Loucy (cell line): ENCODE results near the gene ATF5.
A peak's percentile ranks its signal among the peaks of the same experiment; 100 is the strongest.

Experiments used
- EZH2phosphoT487 ChIP-seq: fragments of 200-600 bp; IDR thresholded peaks from 2 replicates; pipeline ENCODE4 v1.6.1; 2018; ENCODE audit warnings: antibody characterized with exemption, mild to moderate bottlenecking, moderate library complexity, borderline replicate concordance
- TF ChIP-seq, protein P1 (sequence below): fragments of 200-600 bp; sonication (generic); conservative IDR thresholded peaks from 2 replicates; pipeline ENCODE4 v1.5.1; 2014; ENCODE audit warnings: mild to moderate bottlenecking, antibody characterized with exemption, low read length

DNA sequence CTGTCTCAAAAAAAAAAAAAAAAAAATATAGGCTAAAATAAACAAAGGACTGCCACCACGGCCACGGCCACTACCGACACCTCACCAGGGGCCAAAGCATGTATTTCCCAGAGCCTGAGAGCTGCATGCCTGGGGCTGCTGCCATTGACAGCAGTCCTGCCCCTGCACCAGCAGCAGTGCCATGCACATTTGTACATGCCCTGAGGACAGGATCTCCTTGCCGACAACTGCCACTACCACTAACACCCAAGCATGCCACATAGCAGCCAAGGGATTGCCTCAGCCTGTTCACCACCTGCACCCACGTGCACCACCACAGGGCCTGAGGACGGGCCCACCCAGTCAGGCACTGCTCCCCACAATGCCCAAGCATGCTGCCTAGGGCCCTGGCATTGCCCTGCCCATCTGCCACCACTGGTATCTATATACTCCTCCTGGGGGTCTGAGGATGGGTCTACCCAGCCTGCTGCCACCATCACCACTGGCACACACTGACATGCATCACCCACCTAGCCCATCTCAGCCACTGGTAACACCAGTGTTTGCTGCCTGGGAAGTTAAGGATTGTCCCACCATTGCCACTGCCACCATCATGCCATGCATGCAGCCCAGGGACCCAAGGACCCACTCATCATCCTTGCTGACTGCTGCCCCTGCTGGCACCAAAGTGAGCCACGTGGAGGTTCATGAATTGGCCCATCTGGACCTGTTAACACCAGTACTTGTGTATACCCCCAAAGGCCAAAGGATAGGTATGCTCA is 10.9 kb downstream of the ATF5 start:
- TF ChIP-seq, protein P1, sequence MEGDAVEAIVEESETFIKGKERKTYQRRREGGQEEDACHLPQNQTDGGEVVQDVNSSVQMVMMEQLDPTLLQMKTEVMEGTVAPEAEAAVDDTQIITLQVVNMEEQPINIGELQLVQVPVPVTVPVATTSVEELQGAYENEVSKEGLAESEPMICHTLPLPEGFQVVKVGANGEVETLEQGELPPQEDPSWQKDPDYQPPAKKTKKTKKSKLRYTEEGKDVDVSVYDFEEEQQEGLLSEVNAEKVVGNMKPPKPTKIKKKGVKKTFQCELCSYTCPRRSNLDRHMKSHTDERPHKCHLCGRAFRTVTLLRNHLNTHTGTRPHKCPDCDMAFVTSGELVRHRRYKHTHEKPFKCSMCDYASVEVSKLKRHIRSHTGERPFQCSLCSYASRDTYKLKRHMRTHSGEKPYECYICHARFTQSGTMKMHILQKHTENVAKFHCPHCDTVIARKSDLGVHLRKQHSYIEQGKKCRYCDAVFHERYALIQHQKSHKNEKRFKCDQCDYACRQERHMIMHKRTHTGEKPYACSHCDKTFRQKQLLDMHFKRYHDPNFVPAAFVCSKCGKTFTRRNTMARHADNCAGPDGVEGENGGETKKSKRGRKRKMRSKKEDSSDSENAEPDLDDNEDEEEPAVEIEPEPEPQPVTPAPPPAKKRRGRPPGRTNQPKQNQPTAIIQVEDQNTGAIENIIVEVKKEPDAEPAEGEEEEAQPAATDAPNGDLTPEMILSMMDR = peak; percentile 53
- no peak for TF ChIP-seq EZH2phosphoT487
